Osteoblast (primary cell): ENCODE results near the gene ANKIB1. TPM values are rescaled to one million over a fixed set of nuclear protein-coding genes. Genes with fewer than 3 reads are reported as not detected.
"Not testable (repeated sequence)": the region's sequence is repeated elsewhere in the genome, so short reads cannot be mapped to it uniquely, and the experiment has no call there.

Experiments
- DNase-seq: peaks from one replicate; pipeline ENCODE4 v3.0.0; 2011; ENCODE audit warnings: low spot score, mixed read lengths; ENCODE audit not compliant: insufficient read length; ENCODE audit errors: missing footprints
- H2AFZ ChIP-seq: 2 replicates; pipeline ENCODE4 v1.6.0; 2011; ENCODE audit warnings: mild to moderate bottlenecking, low read length
- H3K27ac ChIP-seq: 2 replicates; pipeline ENCODE4 v1.5.1; 2011; ENCODE audit warnings: mild to moderate bottlenecking, low read depth, low read length, moderate library complexity
- H3K27me3 ChIP-seq: 2 replicates; pipeline ENCODE4 v1.6.0; 2012; ENCODE audit warnings: mild to moderate bottlenecking, control low read depth, inconsistent platforms, low read length, moderate library complexity; ENCODE audit not compliant: insufficient read depth
- H3K36me3 ChIP-seq: 2 replicates; pipeline ENCODE4 v1.5.1; 2011; ENCODE audit warnings: mild to moderate bottlenecking, low read length, control low read depth, moderate library complexity; ENCODE audit not compliant: insufficient read depth
- H3K4me1 ChIP-seq: 2 replicates; pipeline ENCODE4 v1.5.1; 2011; ENCODE audit warnings: mild to moderate bottlenecking, low read length, control low read depth, moderate library complexity; ENCODE audit not compliant: insufficient read depth
- H3K4me2 ChIP-seq: 2 replicates; pipeline ENCODE4 v1.6.0; 2011; ENCODE audit warnings: mild to moderate bottlenecking, low read length; ENCODE audit not compliant: insufficient read depth
- H3K4me3 ChIP-seq: fragments of 200-600 bp; sonication (generic); 3 replicates; pipeline ENCODE4 v1.5.1; 2012; ENCODE audit warnings: mild to moderate bottlenecking, low read length, inconsistent platforms; ENCODE audit not compliant: insufficient read depth
- H3K79me2 ChIP-seq: 2 replicates; pipeline ENCODE4 v1.6.0; 2012; ENCODE audit warnings: mild to moderate bottlenecking, low read length, control low read depth, inconsistent platforms; ENCODE audit not compliant: insufficient read depth
- H3K9me3 ChIP-seq: 2 replicates; pipeline ENCODE4 v1.5.1; 2011; ENCODE audit warnings: low read depth, low read length, control low read depth
- H4K20me1 ChIP-seq: 2 replicates; pipeline ENCODE4 v1.6.0; 2012; ENCODE audit warnings: mild to moderate bottlenecking, low read length, control low read depth; ENCODE audit not compliant: insufficient read depth
- total RNA-seq: library from RNA; depleted of rRNA; stranded (reverse); fragments of >200 nt; gene quantifications from 2 replicates; pipeline ENCODE4 v1.2.3, GENCODE V29; 2012
- TF ChIP-seq, protein P1 (sequence below): IDR thresholded peaks from 2 replicates; pipeline ENCODE4 v1.5.1; 2011; ENCODE audit warnings: mild to moderate bottlenecking, low read depth, low read length, moderate library complexity; ENCODE audit errors: extremely low read depth

ANKIB1 gene
- total RNA-seq, 1 donor: 98.1 TPM

DNA sequence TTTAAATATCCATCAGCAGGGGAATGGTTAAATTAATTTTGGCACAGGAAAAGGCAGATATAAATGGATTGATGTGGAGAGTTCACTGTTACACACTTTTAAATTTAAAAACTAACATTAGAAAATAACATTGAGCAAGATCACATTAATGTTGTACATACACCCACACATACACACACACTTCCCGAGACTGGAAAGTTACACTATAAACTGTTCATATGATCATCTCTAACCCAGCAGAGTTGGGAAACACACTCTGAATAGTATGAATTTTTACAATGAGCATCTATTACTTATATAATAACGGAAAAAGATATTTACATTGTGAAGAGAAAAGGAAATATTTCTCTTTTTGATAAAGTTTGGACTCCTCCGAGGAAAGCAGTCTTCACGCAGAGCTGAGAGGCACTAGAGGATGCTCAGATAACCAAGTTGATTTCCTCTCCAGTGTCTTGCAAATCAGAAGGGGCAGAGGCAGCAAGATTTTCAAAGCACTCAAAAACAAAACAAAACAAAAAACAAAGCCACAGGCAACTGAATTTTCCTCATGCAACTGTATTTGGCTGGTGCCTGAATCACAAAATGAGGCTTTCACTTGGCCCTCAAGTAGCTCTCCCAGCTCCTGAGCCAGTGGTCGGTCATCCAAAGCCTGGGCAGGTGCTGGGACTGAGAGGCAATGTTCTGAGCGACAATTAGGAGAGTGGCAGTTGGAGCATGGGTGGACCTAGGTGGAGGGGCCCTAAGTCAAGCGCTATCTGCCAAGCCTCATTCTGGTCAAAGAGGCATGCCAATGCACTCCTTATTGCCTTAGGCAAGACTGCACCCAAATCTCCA is 191.1 kb downstream of the ANKIB1 start:
- TF ChIP-seq, protein P1, sequence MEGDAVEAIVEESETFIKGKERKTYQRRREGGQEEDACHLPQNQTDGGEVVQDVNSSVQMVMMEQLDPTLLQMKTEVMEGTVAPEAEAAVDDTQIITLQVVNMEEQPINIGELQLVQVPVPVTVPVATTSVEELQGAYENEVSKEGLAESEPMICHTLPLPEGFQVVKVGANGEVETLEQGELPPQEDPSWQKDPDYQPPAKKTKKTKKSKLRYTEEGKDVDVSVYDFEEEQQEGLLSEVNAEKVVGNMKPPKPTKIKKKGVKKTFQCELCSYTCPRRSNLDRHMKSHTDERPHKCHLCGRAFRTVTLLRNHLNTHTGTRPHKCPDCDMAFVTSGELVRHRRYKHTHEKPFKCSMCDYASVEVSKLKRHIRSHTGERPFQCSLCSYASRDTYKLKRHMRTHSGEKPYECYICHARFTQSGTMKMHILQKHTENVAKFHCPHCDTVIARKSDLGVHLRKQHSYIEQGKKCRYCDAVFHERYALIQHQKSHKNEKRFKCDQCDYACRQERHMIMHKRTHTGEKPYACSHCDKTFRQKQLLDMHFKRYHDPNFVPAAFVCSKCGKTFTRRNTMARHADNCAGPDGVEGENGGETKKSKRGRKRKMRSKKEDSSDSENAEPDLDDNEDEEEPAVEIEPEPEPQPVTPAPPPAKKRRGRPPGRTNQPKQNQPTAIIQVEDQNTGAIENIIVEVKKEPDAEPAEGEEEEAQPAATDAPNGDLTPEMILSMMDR: no peak
- no peak for DNase-seq
- no peaks in the 10 kb centered on the region for H3K36me3 ChIP-seq

DNA sequence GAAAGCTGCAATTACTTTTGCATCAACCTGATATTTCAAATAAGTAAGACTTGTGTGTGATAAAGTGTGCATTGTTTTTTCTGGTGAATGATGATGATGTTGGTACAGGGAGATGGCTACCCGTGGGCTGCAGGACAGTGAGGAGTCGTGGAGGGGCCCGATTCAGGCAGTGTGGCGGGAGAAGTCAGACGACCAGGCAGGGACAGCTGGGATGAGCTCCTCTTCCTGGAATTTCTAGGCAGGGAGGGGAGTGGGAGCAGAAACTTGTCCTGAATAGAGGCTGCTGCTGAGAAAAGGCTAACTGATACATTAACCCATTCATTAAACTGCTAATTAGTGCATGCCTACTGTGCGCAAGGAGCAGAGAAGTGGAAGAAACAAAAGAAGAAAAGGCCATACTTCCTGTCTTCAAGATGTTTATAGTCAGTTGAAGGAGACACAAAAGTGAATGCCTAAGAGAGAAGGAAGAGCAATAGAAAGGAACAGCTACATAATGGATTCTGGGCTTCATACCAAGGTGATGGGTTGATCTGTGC is 192.2 kb downstream of the ANKIB1 start:
- TF ChIP-seq, protein P1: no peak
- H3K36me3 ChIP-seq: no peaks in the 10 kb centered on the region
- H3K4me1 ChIP-seq: no peaks in the 10 kb centered on the region
- H3K79me2 ChIP-seq: no peaks in the 10 kb centered on the region
- no peak overlapping the region for H2AFZ ChIP-seq
- DNase-seq: no peak
- H3K4me3 ChIP-seq: no peak overlapping the region
- H3K27me3 ChIP-seq: no peaks in the 10 kb centered on the region
- no peaks in the 10 kb centered on the region for H4K20me1 ChIP-seq
- H3K4me2 ChIP-seq: no peak overlapping the region
- no peaks in the 10 kb centered on the region for H3K9me3 ChIP-seq
- H3K27ac ChIP-seq: no peak overlapping the region

More for the DNA sequence above, 191.1 kb downstream of the ANKIB1 start:
- Histone ChIP-seq H3K9me3 (no peaks in the 10 kb centered on the region), H3K27ac (no peak overlapping the region), H3K4me2 (no peak overlapping the region), H3K79me2 (no peaks in the 10 kb centered on the region), H3K4me1 (no peaks in the 10 kb centered on the region), H3K27me3 (no peaks in the 10 kb centered on the region), H4K20me1 (no peaks in the 10 kb centered on the region), H2AFZ (no peak overlapping the region), H3K4me3 (no peak overlapping the region)

DNA sequence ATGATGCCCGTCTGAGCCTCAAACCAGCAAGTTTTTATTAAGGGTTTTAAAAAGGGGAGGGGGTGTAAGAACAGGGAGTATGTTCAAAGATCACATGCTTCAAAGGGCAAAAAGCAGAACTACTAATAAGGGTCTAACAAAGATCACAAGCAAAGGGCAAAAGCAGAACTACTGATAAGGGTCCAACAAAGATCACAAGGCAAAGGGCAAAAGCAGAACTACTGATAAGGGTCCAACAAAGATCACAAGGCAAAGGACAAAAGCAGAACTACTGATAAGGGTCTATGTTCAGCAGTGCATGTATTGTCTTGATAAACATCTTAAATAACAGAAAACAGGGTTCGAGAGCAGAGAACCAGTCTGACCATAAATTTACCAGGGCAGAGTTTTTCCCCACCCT is 196.9 kb downstream of the ANKIB1 start:
- H3K9me3 ChIP-seq, H4K20me1 ChIP-seq, H3K4me3 ChIP-seq, H3K79me2 ChIP-seq, H3K4me1 ChIP-seq, H3K4me2 ChIP-seq, H2AFZ ChIP-seq, DNase-seq, H3K27me3 ChIP-seq, H3K27ac ChIP-seq, H3K36me3 ChIP-seq: not testable (repeated sequence)

DNA sequence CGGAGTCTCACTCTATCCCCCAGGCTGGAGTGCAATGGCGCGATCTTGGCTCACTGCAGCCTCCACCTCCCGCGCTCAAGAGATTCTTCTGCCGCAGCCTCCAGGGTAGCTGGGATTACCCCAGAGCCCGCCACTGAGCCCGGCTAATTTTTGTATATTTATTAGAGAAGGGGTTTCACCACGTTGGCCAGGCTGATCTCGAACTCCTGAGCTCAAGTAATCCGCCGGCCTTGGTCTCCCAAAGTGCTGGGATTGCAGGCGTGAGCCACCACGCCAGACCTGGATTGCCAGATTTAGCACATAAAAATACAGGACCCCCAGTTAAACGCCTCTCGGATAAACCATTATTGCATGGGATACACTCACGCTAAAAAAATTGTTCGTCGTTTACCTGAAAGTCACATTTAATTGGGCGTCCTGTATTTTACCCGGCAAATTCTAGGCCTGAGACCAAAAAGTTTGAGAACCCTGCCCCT is 201.1 kb downstream of the ANKIB1 start:
- Histone ChIP-seq H3K4me2 (peak overlapping the region; percentile 81), H4K20me1 (no peaks in the 10 kb centered on the region), H3K4me3 (peak overlapping the region; percentile 93), H3K9me3 (no peaks in the 10 kb centered on the region), H3K36me3 (peaks cover 23% of the 10 kb centered on the region), H3K27ac (no peak overlapping the region), H2AFZ (peak overlapping the region; percentile 76), H3K4me1 (peaks cover 7% of the 10 kb centered on the region), H3K27me3 (no peaks in the 10 kb centered on the region), H3K79me2 (peaks cover 37% of the 10 kb centered on the region)
- TF ChIP-seq, protein P1: peak; percentile 92
- no peak for DNase-seq
